Sigmoid colon (tissue), 7 donors: Measurements from ENCODE around the gene IFIT1B. TPM values are rescaled to one million over a fixed set of nuclear protein-coding genes. Genes with fewer than 3 reads are reported as not detected.
A peak's percentile ranks its signal among the peaks of the same experiment; 100 is the strongest.

Experiments used
- DNase-seq: peaks from one replicate; pipeline ENCODE4 v3.0.0-alpha.2; 2019
- H3K27ac ChIP-seq, 4 donors: fragments of 200-600 bp; sonication (generic); one replicate each; pipeline ENCODE4 v1.5.1; 2016 to 2019; ENCODE audit warnings: mild to moderate bottlenecking in 1 of 4
- H3K27me3 ChIP-seq, 3 donors: fragments of 200-600 bp; sonication (generic); one replicate each; pipeline ENCODE4 v1.5.1; 2019; ENCODE audit warnings: mild to moderate bottlenecking in 1 of 3
- H3K36me3 ChIP-seq, 4 donors: fragments of 200-600 bp; sonication (generic); one replicate each; pipeline ENCODE4 v1.5.1; 2016 to 2019
- H3K4me1 ChIP-seq, 4 donors: fragments of 200-600 bp; sonication (generic); one replicate each; pipeline ENCODE4 v1.5.1; 2017 to 2019
- H3K4me3 ChIP-seq, 4 donors: fragments of 200-600 bp; sonication (generic); one replicate each; pipeline ENCODE4 v1.5.1; 2017 to 2019; ENCODE audit warnings: mild to moderate bottlenecking in 2 of 4, moderate library complexity in 1 of 4
- H3K9me3 ChIP-seq, 4 donors: fragments of 200-600 bp in 3 of 4; sonication (generic) in 3 of 4; one replicate each; pipeline versions ENCODE4 v1.5.1 to v1.6.1; 2013 to 2019
- CTCF ChIP-seq, 4 experiments: fragments of 450-650 bp in 3 of 4; fragments of 200-600 bp in 1 of 4; IDR thresholded peaks; one replicate each; pipeline ENCODE4 v1.5.1; 2016 to 2019; ENCODE audit warnings: antibody characterized with exemption in 4 of 4, mild to moderate bottlenecking in 3 of 4, moderate library complexity in 2 of 4
- EP300 ChIP-seq, 4 donors: sonication (generic); formaldehyde crosslinking; IDR thresholded peaks; one replicate each; pipeline ENCODE4 v1.6.1; 2017; ENCODE audit warnings: antibody characterized with exemption in 4 of 4
- POLR2A ChIP-seq, 2 donors: fragments of 450-650 bp; IDR thresholded peaks; one replicate each; pipeline ENCODE4 v1.6.1; 2016; ENCODE audit warnings: antibody characterized with exemption in 2 of 2, mild to moderate bottlenecking in 2 of 2, moderate library complexity in 2 of 2
- POLR2AphosphoS5 ChIP-seq, 4 donors: sonication (generic); formaldehyde crosslinking; IDR thresholded peaks; one replicate each; pipeline ENCODE4 v1.6.1; 2017; ENCODE audit warnings: antibody characterized with exemption in 4 of 4
- whole genome bisulfite sequencing, 2 donors: extraction: QIAGEN DNeasy Blood & Tissue Kit; methylation state at CpG; one replicate each; pipeline ENCODE4 v1.1.7; 2013; 5-methylcytosine and 5-hydroxymethylcytosine counted together
- intact Hi-C: fragments of 100-400 bp; cut with DNase I; formaldehyde crosslinking; loops from one replicate; pipeline ENCODE4 v1.15.1; 2023
- polyA plus RNA-seq, 3 donors: library from polyadenylated mRNA; stranded (reverse); fragments of 200-250 nt; gene quantifications; one replicate each; pipeline ENCODE4 v1.2.3, GENCODE V29; 2013
- total RNA-seq, 4 donors: library from RNA; depleted of rRNA; stranded (reverse); fragments of >200 nt; gene quantifications; one replicate each; pipeline ENCODE4 v1.1.0, GENCODE V29; 2016
- donor health status: healthy with polysubstance abuse.
- donor health status: Bipolar disorder and iron deficiency.
- donor health status: healthy.

The IFIT1B gene
- total and polyA plus RNA-seq, 7 donors = not detected

GRCh38 chr10:89382757-89383156, 4.9 kb downstream of the IFIT1B start:
- Histone ChIP-seq H3K4me3 (no peak overlapping the region), H3K36me3 (no peaks in the 10 kb centered on the region), H3K9me3 (no peaks in the 10 kb centered on the region), H3K27me3 (no peaks in the 10 kb centered on the region), H3K27ac (no peak overlapping the region), H3K4me1 (peaks cover 0 to 5% (median 0%) of the 10 kb centered on the region in 4 donors)
- intact Hi-C loops = no loop called here
- no peak for DNase-seq
- WGBS, 2 donors = 84 to 93% methylated on average over 1 of the region's 1 CpG
- TF ChIP-seq POLR2AphosphoS5 (IDR thresholded peaks at IDR 0.05) (no peak), CTCF (IDR thresholded peaks at IDR 0.05) (no peak), EP300 (IDR thresholded peaks at IDR 0.05) (no peak), POLR2A (IDR thresholded peaks at IDR 0.05) (no peak)

GRCh38 chr10:89384474-89385340, 6.9 kb downstream of the IFIT1B start:
- intact Hi-C loops = no loop called here
- Histone ChIP-seq H3K9me3 (no peaks in the 10 kb centered on the region), H3K27me3 (no peaks in the 10 kb centered on the region), H3K4me1 (peaks cover 0 to 5% (median 0%) of the 10 kb centered on the region in 4 donors), H3K27ac (no peak overlapping the region), H3K36me3 (no peaks in the 10 kb centered on the region), H3K4me3 (no peak overlapping the region)
- WGBS, 2 donors = 64 to 89% methylated on average over 4 of the region's 4 CpGs
- no peak for TF ChIP-seq EP300 (IDR thresholded peaks at IDR 0.05)
- TF ChIP-seq POLR2A (IDR thresholded peaks at IDR 0.05) = no peak
- TF ChIP-seq CTCF (IDR thresholded peaks at IDR 0.05) = no peak
- peak in 1 of 4 donors; percentile 11 for TF ChIP-seq POLR2AphosphoS5 (IDR thresholded peaks at IDR 0.05)
- no peak for DNase-seq

- DNase-seq = no peak
- intact Hi-C loops = no loop called here
- peak overlapping the region in 1 of 4 donors; percentile 19 for H3K27ac ChIP-seq
These were observed 10.9 kb downstream of the IFIT1B start for GRCh38 chr10:89388806-89389205.

GRCh38 chr10:89389254-89389653, 11.4 kb downstream of the IFIT1B start:
- H3K4me1 ChIP-seq = peaks cover 0 to 39% (median 35%) of the 10 kb centered on the region in 4 donors
- WGBS, 2 donors = 79 to 94% methylated on average over 1 of the region's 1 CpG
- no peaks in the 10 kb centered on the region for H3K27me3 ChIP-seq
- no peak overlapping the region for H3K4me3 ChIP-seq
- peak overlapping the region in 2 of 4 donors; percentile 16 to 19 for H3K27ac ChIP-seq
- intact Hi-C loops = no loop called here
- DNase-seq = no peak
- H3K9me3 ChIP-seq = no peaks in the 10 kb centered on the region
- TF ChIP-seq EP300 (IDR thresholded peaks at IDR 0.05) (no peak), CTCF (IDR thresholded peaks at IDR 0.05) (peak in 3 of 4 experiments; percentile 32 to 44 (median 36))
- H3K36me3 ChIP-seq = no peaks in the 10 kb centered on the region

More at GRCh38 chr10:89388806-89389205, 10.9 kb downstream of the IFIT1B start:
- no peak overlapping the region for H3K4me3 ChIP-seq
- H3K27me3 ChIP-seq = no peaks in the 10 kb centered on the region
- H3K4me1 ChIP-seq = peaks cover 0 to 35% (median 31%) of the 10 kb centered on the region in 4 donors
- H3K36me3 ChIP-seq = no peaks in the 10 kb centered on the region
- TF ChIP-seq EP300 (IDR thresholded peaks at IDR 0.05) = no peak
- TF ChIP-seq POLR2A (IDR thresholded peaks at IDR 0.05) = no peak
- no peak for TF ChIP-seq CTCF (IDR thresholded peaks at IDR 0.05)
- TF ChIP-seq POLR2AphosphoS5 (IDR thresholded peaks at IDR 0.05) = no peak
- H3K9me3 ChIP-seq = no peaks in the 10 kb centered on the region
- WGBS, 2 donors = 75 to 85% methylated on average over 2 of the region's 2 CpGs
